GM10248 (cell line): ENCODE measurements around the gene SH3PXD2B.

Experiments used
- CTCF ChIA-PET: fragments of 300-600 bp; sonication (Branson Sonifier 250); formaldehyde crosslinking; extraction: SDS; loops from one replicate; lab custom pipeline; 2021; ENCODE audit warnings: antibody characterized with exemption; lab: Yijun Ruan, JAX
- POLR2A ChIA-PET: fragments of 350-650 bp; sonication (Branson Sonifier 250); formaldehyde crosslinking; extraction: SDS; loops from one replicate; lab custom pipeline; 2020; ENCODE audit warnings: antibody characterized with exemption; lab: Yijun Ruan, JAX
- DNase-seq: peaks from one replicate; pipeline ENCODE4 v3.0.0; 2012; ENCODE audit errors: extremely low spot score
- TF ChIP-seq, protein P1 (sequence below): IDR thresholded peaks from 2 replicates; pipeline ENCODE4 v1.5.1; 2012; ENCODE audit warnings: mild to moderate bottlenecking, low read depth; ENCODE audit errors: extremely low read depth, missing control alignments, control extremely low read depth

SH3PXD2B gene

DNA sequence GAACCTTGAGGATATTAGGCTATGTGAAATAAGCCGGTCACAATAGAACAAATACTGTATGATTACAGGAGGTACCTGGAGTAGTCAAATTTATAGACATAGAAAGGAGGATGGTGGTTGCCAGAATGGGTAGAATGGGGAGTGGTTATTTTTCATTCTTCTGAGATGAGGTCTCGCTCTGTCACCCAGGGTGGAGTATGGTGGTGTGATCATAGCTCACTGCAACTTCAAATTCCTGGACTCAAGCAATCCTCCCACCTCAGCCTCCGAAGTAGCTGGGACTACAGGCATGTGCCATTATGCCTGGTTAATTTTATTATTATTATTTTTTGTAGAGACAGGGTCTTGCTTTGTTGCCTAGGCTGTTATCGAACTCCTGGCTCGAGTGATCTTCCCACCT is 27.1 kb downstream of the SH3PXD2B start:
- POLR2A ChIA-PET: no interaction called here
- TF ChIP-seq, protein P1, sequence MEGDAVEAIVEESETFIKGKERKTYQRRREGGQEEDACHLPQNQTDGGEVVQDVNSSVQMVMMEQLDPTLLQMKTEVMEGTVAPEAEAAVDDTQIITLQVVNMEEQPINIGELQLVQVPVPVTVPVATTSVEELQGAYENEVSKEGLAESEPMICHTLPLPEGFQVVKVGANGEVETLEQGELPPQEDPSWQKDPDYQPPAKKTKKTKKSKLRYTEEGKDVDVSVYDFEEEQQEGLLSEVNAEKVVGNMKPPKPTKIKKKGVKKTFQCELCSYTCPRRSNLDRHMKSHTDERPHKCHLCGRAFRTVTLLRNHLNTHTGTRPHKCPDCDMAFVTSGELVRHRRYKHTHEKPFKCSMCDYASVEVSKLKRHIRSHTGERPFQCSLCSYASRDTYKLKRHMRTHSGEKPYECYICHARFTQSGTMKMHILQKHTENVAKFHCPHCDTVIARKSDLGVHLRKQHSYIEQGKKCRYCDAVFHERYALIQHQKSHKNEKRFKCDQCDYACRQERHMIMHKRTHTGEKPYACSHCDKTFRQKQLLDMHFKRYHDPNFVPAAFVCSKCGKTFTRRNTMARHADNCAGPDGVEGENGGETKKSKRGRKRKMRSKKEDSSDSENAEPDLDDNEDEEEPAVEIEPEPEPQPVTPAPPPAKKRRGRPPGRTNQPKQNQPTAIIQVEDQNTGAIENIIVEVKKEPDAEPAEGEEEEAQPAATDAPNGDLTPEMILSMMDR: no peak
- no peak for DNase-seq
- CTCF ChIA-PET: interaction anchor here (1.3 kb wide), 1 partner anchor 23 kb away, joined by 3 read pairs; no protein-coding TSS in a partner anchor

DNA sequence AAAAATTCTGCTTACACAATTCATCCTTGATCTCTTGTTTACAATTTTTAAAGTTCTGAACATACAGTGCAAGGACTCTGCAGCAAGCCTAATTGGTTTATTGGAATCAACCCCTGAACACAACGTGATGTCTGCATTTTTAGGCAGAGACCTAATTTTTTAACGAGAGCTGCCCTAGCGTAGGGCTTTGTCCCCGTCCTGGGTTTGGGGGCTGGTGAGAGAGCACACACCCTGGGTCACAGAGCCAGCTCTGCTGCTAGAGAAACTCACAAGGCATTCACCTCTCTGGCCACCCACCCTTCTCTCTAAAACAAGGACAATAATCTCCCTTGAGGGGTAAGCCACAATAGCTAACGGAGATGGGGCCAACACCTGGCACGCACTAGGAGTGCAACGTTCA is 28.2 kb downstream of the SH3PXD2B start:
- ChIA-PET CTCF (interaction anchor here (0.9 to 1.3 kb wide), 6 partner anchors 9 to 24 kb away, joined by 3 to 4 read pairs (median 3); no protein-coding TSS in a partner anchor), POLR2A (no interaction called here)
- TF ChIP-seq, protein P1: no peak
- no peak for DNase-seq

DNA sequence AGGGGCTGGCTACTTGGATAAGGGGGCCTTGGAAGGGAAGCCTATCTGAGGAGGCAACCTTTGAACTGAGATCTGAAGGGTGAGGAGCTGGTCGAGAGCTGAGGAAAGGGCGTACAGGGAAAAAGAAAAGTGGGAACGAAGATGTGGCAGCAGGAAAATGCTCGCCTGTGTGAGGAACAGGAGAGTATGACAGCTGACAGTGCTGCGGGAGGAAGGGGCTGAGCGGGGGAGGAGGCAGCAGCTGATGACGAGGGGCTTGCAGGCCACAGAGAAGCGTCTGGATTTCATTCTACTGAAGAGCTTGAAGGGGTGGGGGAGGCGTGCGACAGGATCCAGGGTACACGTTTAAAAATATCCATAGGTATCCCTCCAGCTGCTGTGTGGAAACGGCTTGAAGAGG is 28.9 kb downstream of the SH3PXD2B start:
- ChIA-PET POLR2A (no interaction called here), CTCF (interaction anchor here (0.9 to 1.6 kb wide), 6 partner anchors 10 to 25 kb away, joined by 3 to 5 read pairs (median 3); no protein-coding TSS in a partner anchor)
- no peak for DNase-seq
- TF ChIP-seq, protein P1: no peak

DNA sequence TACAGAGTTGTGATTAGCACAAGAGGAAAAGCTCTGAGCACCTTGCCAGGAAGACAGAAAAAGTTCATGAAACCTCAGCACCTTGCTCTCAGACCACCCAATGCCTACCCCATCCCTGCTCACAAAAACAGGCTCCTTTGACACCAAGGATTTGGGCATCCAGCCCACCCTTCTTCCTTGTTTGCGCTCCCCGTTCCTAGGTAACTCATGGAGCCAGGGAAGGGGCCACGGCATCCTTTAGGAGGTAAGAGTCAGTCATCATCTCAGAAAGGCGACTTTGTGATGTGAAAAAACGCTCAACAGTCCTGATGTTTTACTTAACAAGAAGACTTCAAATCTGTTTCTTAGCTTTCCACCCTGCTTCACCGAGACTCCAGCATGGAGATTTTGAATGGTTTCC is 29.5 kb downstream of the SH3PXD2B start:
- DNase-seq: no peak
- POLR2A ChIA-PET: no interaction called here
- TF ChIP-seq, protein P1: no peak
- CTCF ChIA-PET: interaction anchor here (0.9 to 1.6 kb wide), 4 partner anchors 10 to 26 kb away, joined by 3 to 5 read pairs (median 4); no protein-coding TSS in a partner anchor

DNA sequence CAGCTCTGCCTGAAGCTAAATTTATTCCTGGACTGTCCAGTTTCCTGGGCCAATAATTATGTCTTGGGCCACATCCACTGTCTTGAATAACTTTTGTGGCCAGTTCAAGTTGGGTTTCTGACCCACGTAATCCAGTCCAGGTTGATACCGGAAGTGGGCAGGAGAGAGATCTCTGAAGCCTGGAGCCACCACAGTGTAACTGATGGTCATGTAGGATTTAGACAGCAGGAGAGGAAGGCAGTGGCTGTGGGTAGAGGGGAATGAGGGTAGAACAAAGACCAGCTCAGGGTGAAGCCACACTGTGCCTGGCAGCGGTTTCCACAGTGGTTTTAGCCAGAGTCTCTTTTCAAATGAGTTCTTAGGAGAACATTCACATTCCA is 30.2 kb downstream of the SH3PXD2B start:
- TF ChIP-seq, protein P1: no peak
- ChIA-PET POLR2A (no interaction called here), CTCF (interaction anchor here (0.9 to 1.6 kb wide), 3 partner anchors 11 to 16 kb away, joined by 3 to 5 read pairs (median 4); no protein-coding TSS in a partner anchor)
- DNase-seq: no peak

DNA sequence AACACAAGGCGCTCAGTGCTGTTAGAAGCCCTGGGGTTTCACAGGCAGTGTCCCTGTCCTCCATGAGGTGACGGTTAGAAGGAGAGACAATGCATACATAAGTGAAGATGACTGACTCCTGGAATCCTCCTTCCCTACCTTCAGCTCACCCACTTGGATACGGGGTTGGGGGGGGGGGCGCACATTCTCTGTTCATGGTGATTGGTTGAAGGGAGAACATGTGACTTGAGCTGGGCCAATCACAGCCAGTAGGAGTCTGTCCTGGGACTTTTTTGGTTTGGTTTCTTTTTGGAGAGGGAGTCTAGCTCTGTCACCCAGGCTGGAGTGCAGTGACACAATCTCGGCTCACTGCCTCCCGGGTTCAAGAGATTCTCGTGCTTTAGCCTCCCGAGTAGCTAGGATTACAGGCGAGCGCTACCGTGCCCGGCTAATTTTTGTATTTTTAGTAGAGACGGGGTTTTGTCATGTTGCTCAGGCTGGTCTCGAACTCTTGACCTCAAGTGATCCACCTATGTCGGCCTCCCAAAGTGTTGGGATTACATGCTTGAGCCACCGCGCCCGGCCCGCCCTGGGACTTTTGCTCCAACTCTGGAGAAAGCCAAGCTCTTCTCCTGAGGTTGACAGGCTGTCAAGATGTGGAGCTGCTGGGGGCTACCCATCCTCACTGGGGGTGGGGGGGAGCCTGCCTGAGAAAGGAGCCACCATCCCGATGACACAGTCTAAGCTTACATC is 30.8 kb downstream of the SH3PXD2B start:
- POLR2A ChIA-PET: no interaction called here
- CTCF ChIA-PET: interaction anchor here (1.5 to 1.6 kb wide), 2 partner anchors 15 to 17 kb away, joined by 4 to 5 read pairs; no protein-coding TSS in a partner anchor
- TF ChIP-seq, protein P1: no peak
- no peak for DNase-seq
